ENCODE results near the gene NAE1.
"Not testable (repeated sequence)": the region's sequence is repeated elsewhere in the genome, so short reads cannot be mapped to it uniquely, and the experiment has no call there.

NAE1 gene

DNA sequence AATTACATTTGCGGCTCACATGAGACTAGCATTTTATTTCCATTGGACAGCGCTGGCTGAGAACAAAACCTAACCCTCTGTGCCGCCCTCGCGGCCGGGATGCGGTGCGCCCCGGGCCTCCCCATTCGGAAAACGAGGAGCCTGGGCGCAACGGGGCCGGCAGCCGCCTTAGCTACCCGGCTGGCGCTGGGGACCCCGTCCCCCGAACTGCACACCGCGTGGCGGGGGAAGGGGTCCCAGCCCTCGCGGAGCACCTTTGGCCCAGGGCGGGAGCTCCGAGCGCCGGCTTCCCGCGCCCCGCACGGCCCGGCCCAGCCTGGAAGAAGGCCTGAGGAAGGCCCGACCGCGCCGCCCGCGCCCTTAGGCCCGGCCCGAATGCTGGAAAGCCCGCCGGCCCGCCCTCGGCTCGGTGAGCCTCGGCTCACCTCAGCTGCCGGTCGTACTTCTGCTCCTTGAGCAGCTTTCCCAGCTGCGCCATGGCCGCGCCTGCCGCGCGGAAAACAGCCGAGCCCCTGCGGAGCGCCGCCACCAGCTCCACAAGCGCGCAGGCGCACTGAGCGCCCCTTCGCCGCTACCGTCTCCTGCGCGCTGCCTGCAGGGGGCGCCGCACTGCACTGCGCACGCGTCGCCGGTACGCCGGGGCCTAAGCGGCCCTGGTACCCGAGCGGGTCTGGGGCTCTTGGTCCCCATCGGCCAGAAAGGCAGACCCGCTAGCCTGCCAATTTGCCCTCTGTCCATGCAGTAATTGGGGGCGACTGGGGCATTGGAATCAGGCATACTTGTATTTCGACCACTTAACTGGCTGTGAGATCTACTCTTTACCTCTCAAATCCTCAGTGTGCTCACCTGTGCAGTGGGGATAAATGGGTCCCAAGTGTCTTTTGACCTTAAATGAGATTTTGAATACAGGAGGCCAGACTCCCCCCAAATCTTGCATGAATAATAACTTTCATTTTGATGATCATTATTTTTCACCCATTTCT lies at the start of gene NAE1:
Gene NAE1 (minus strand): TSS at position 555 of the 983 bp plus-strand sequence. CDS start 77 bp downstream, at position 478.
- peak; percentile 88 for DNase-seq

- DNase-seq: peak; percentile 76
These were observed 47.3 kb upstream of the NAE1 start for GRCh38 chr16:66878067-66878466.

DNA sequence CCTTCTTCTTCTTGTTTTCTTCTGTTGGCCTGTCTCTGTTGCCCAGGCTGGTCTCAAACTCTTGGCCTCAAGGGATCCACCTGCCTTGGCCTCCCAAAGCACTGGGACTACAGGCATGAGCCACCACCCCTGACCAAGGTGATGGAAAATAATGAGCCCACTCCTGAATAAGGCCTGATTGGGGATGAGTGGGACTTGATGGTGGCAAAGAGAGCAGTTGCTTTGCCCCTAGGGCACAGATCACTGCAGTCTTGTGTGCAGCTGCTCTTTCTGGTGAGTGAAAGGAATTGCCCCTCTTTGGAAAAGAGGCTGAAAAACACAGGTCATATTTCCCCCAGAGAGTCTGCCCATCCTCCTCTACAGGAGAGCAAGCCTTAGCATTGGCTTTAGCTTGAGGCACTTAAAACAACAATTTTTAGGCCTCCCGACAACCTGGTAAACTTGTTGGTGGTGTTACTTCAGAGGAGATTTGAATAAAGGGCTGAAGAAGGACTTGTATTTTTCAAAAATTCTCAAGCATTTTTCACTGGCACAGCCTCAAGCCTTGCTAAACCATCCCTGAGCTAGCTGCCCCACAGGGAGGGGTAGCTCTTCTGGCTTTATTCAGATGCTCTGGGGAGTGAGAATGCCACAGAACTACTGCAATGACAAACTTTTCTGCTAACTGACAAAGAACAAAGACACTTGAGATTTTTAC lies 43.5 kb upstream of the NAE1 start:
- no peak for DNase-seq

DNA sequence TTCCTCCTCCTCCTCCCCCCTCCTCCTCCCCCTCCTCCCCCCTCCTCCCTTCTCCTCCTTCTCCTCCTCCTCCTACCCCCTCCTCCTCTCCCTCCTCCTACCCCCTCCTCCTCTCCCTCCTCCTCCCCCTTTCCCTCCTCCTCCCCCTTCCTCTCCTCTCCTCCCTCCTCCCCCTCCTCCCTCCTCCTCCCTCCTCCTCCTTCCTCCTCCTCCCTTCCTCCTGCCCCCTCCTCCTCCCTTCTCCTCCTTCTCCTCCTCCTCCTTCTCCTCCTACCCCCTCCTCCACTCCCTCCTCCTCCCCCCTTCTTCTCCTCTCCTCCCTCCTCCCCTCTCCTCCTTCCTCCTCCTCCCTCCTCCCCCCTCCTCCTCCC lies 42.9 kb upstream of the NAE1 start:
- DNase-seq: no peak

DNA sequence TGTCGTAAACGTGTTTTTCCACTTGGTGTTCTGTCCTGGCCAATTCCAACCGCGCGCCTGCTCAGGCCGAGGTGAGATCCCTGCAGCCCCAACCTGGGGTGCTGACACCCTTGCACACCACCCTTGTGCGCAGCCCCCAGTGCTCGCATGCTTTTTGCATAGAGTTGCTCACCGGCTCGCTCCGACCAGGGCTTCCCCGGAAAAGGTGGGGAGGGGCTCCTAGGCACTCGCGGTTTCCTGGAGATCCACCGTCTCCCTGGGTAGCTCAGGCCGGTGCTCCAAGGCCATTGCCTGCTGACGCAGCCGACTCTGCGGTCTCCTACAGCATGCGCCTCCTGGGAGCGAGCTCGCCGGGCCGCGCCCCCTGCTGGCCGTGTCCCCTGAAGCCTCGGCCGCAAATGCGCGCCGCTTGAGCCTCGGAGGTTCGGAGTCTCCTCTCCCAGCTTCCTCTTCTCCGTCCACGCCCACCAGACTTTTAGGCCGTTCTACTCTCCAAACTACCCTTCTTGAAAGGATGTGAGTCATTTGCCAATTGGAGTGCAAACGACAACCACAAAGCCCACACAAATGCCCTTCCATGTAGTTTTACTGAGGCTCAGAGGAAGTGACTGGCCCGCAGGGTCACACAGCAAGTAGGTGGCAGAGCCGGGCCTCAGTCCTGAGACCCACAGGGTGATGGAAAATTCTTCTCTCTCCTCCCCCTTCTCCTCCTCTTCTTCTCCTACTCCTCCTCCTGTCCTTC lies 42.3 kb upstream of the NAE1 start:
- peak; percentile 90 for DNase-seq

- DNase-seq: no peak
These were observed 41.8 kb upstream of the NAE1 start for GRCh38 chr16:66872559-66872942.

GRCh38 chr16:66871840-66872239 lies 41.1 kb upstream of the NAE1 start:
- DNase-seq: no peak

- not testable (repeated sequence) for DNase-seq
These were observed 40.6 kb upstream of the NAE1 start for GRCh38 chr16:66871363-66871762.

DNA sequence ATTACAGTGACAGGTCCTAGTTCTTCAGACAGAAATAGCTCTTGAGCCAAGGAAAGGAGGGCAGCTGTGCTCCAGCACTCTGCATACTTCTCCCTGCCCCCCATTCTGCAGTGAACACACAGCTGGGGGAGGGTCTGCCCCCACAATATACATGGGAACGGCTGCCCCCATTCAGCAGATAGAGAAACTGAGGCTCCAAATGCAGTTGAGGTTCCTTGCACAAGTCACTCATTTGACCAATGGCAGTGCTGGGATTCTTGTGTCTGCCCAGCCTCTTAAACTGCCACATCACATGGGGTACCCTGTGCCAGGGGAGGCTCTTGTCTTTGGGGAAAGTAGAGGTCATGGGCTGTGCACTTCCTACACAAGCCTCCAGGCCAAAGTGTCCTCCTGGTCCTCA lies 38.6 kb upstream of the NAE1 start:
- no peak for DNase-seq

DNA sequence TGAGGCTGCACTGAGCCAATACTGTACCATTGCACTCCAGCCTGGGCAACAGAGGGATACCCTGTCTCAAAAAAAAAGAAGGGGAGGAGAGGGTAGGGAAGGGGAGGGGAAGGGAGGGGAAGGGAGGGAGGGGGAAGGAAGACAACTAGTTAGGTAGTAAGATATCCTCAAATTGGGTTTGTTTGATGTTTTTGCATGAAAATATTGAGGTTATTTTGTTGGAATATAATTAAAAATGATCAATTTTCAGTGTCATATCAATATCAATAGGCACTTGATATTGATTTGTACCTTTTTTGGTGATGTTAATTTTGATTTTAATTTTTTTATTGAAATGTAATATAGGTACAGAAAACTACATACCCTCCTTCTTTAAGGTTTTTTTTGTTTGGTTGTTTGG lies 32.9 kb upstream of the NAE1 start:
- DNase-seq: no peak

DNA sequence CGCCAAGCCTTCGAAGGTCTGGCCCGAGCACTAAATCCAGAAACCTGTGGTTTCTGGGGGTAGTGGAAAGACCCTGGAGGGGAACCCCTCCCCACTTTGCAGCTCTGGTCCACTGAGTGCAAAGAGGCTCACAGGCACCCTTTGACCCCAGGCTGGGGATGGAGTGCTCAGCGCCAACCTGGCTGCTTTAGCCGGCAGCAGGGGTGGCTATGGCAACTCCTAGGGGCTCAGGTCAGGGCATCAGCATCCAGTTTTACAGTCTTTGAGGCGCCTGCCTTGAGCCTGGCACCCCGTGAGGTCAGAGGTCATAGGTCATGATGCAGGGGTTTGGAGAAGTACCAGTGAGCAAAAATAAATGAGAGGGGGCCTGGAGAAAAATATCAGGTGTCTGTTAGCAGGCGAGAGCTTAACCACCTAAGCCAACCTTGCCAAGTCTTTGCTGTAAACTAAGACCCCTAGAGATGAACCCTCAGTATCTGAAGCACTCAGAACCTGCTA lies 31.3 kb upstream of the NAE1 start:
- DNase-seq: no peak

GRCh38 chr16:66859397-66860068 lies 28.8 kb upstream of the NAE1 start:
- no peak for DNase-seq

GRCh38 chr16:66858740-66859396 lies 28.1 kb upstream of the NAE1 start:
- DNase-seq: no peak

GRCh38 chr16:66857437-66857836 lies 26.7 kb upstream of the NAE1 start:
- DNase-seq: no peak

GRCh38 chr16:66856801-66857200 lies 26.0 kb upstream of the NAE1 start:
- DNase-seq: no peak

DNA sequence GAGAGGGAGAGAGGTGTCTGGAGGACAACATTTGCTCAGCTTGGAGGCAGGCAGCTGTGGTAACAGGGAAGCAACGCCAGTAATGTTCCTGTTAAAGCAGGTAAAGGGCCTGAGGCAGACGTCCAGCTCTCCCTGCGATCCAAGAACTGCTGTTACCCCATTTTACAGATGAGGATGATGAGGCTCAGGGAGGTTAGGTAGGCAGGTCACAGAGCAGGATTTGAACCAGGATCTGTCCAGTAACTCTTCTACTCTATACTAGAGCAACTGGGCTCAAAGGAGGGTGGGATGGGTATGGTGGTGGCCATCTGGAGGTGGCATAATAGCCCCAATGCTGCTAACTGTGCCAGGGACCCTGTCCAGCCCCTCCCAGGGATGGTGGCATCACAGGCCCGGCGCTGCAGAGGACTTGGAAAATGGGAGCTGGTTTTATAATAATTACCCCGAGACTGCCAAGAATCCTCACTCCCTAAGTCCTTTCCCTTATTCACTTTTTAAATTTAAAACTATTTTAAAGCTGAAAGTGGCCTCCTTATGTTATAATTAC lies 25.5 kb upstream of the NAE1 start:
- no peak for DNase-seq

GRCh38 chr16:66853261-66854139 lies 22.7 kb upstream of the NAE1 start:
- no peak for DNase-seq

- no peak for DNase-seq
These were observed 20.6 kb upstream of the NAE1 start for GRCh38 chr16:66851166-66851964.

GRCh38 chr16:66850115-66850815 lies 19.5 kb upstream of the NAE1 start:
- DNase-seq: no peak
